ENCODE data around the gene SMC1B.
A peak's percentile ranks its signal among the peaks of the same experiment; 100 is the strongest.
"Not testable (repeated sequence)": the region's sequence is repeated elsewhere in the genome, so short reads cannot be mapped to it uniquely, and the experiment has no call there.

SMC1B gene

GRCh38 chr22:45337536-45337935, 75.9 kb downstream of the SMC1B start:
- no peak for DNase-seq

- no peak for DNase-seq
Observed at GRCh38 chr22:45336971-45337431, 76.4 kb downstream of the SMC1B start.

- no peak for DNase-seq
Observed at GRCh38 chr22:45335854-45336522, 77.4 kb downstream of the SMC1B start.

- no peak for DNase-seq
Observed at GRCh38 chr22:45335021-45335818, 78.2 kb downstream of the SMC1B start.

GRCh38 chr22:45334528-45334927, 78.9 kb downstream of the SMC1B start:
- no peak for DNase-seq

- DNase-seq = no peak
Observed at GRCh38 chr22:45334068-45334467, 79.3 kb downstream of the SMC1B start.

GRCh38 chr22:45332001-45332400, 81.4 kb downstream of the SMC1B start:
- DNase-seq = no peak

- no peak for DNase-seq
Observed at GRCh38 chr22:45331486-45331885, 81.9 kb downstream of the SMC1B start.

- DNase-seq = no peak
Observed at GRCh38 chr22:45330548-45330947, 82.9 kb downstream of the SMC1B start.

GRCh38 chr22:45329530-45329936, 83.9 kb downstream of the SMC1B start:
- no peak for DNase-seq

GRCh38 chr22:45328822-45329529, 84.4 kb downstream of the SMC1B start:
- DNase-seq = no peak

- not testable (repeated sequence) for DNase-seq
Observed at GRCh38 chr22:45328261-45328660, 85.1 kb downstream of the SMC1B start.

- no peak for DNase-seq
Observed at GRCh38 chr22:45324311-45324711, 89.1 kb downstream of the SMC1B start.

GRCh38 chr22:45323695-45324094, 89.7 kb downstream of the SMC1B start:
- no peak for DNase-seq

- DNase-seq = no peak
Observed at GRCh38 chr22:45322873-45323525, 90.4 kb downstream of the SMC1B start.

GRCh38 chr22:45321827-45322226, 91.6 kb downstream of the SMC1B start:
- no peak for DNase-seq

GRCh38 chr22:45320357-45320976, 92.9 kb downstream of the SMC1B start:
- DNase-seq = no peak

GRCh38 chr22:45319324-45319685, 94.1 kb downstream of the SMC1B start:
- DNase-seq = peak; percentile 8

GRCh38 chr22:45318558-45319323, 94.7 kb downstream of the SMC1B start:
- DNase-seq = no peak

- no peak for DNase-seq
Observed at GRCh38 chr22:45318168-45318557, 95.2 kb downstream of the SMC1B start.

GRCh38 chr22:45317551-45318167, 95.7 kb downstream of the SMC1B start:
- DNase-seq = no peak
